Measurements from ENCODE around the gene TTC21B.

TTC21B gene

DNA sequence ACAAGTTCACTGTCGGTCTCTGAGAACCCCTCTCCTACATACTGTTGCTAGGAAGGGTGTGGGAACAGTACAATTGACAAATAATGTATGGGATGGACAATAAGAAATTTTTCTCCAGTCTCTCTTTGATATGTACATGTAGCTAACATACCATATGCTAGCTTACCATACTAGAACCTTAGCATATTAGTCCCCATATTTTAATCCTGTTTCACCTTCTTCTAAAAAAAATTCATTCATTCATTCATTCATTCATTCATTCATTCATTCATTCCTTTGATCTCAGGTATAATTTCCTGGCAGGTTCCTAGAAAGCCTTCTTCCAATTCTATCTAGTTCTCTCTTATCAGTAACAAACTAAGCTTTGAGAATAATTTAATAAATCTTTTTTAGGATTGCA, 62.2 kb downstream of the TTC21B start:
- Histone ChIP-seq H3K4ac (ENCODE audit: low read depth, low read length) (no peak overlapping the region), H3K4me1 (ENCODE audit: control insufficient read depth, low read depth, low read length) (no peaks in the 10 kb centered on the region), H3K79me1 (ENCODE audit: low read length) (no peaks in the 10 kb centered on the region), H2AK5ac (ENCODE audit: low read length) (no peak overlapping the region), H2BK15ac (replicated peaks; ENCODE audit: low read depth) (no peak overlapping the region), H3K27ac (ENCODE audit: low read depth, low read length) (no peak overlapping the region), H3K4me3 (ENCODE audit: low read length) (no peak overlapping the region), H3K4me2 (ENCODE audit: low read length) (no peak overlapping the region), H3K9ac (ENCODE audit: low read length) (no peak overlapping the region), H3K79me2 (ENCODE audit: control insufficient read depth, insufficient read depth, low read length) (no peaks in the 10 kb centered on the region), H2BK120ac (ENCODE audit: low read depth, low read length) (no peak overlapping the region), H3K27me3 (ENCODE audit: insufficient read depth, low read length, poor library complexity) (no peaks in the 10 kb centered on the region), H4K8ac (ENCODE audit: low read depth, low read length) (no peak overlapping the region), H2BK5ac (ENCODE audit: low read length) (no peak overlapping the region), H3K56ac (ENCODE audit: low read length) (no peak overlapping the region), H3K36me3 (ENCODE audit: control insufficient read depth, insufficient read depth, low read length) (no peaks in the 10 kb centered on the region), H3K18ac (ENCODE audit: low read length) (no peak overlapping the region), H3K23ac (ENCODE audit: low read length) (no peak overlapping the region), H4K5ac (ENCODE audit: low read length) (no peak overlapping the region)
- no peak for DNase-seq
- WGBS (ENCODE audit: extremely low coverage, insufficient coverage, low lambda C conversion rate): no CpG with 5 or more reads among the region's 1 CpG

DNA sequence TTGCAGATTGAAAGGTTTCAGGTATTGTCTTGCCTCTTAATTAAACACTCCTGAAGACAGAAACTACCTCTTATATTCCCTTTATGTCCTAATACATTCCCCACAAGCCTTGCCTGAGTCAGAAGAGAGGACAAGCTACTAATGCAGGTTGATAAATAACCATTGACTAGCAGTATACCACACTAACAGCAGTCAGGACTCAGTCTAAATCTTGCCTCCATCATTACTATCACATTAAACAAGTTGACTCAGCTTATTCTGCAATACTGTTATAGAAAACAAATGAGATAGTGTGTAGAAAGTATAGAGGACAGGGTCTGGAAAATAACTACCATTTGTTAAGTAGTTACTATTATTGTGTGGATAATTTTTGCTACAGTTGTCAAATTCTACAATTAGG, 63.8 kb downstream of the TTC21B start:
- no peak overlapping the region for H3K4me2 ChIP-seq (ENCODE audit: low read length)
- H3K79me2 ChIP-seq (ENCODE audit: control insufficient read depth, insufficient read depth, low read length): no peaks in the 10 kb centered on the region
- no peak overlapping the region for H3K23ac ChIP-seq (ENCODE audit: low read length)
- H2BK120ac ChIP-seq (ENCODE audit: low read depth, low read length): no peak overlapping the region
- H3K18ac ChIP-seq (ENCODE audit: low read length): no peak overlapping the region
- H3K27me3 ChIP-seq (ENCODE audit: insufficient read depth, low read length, poor library complexity): no peaks in the 10 kb centered on the region
- DNase-seq: no peak
- no peaks in the 10 kb centered on the region for H3K79me1 ChIP-seq (ENCODE audit: low read length)
- no peak overlapping the region for H3K4me3 ChIP-seq (ENCODE audit: low read length)
- H3K27ac ChIP-seq (ENCODE audit: low read depth, low read length): no peak overlapping the region
- H2BK15ac ChIP-seq (replicated peaks; ENCODE audit: low read depth): no peak overlapping the region
- no peak overlapping the region for H2AK5ac ChIP-seq (ENCODE audit: low read length)
- no peak overlapping the region for H3K4ac ChIP-seq (ENCODE audit: low read depth, low read length)
- H3K56ac ChIP-seq (ENCODE audit: low read length): no peak overlapping the region
- no peak overlapping the region for H4K5ac ChIP-seq (ENCODE audit: low read length)
- H3K9ac ChIP-seq (ENCODE audit: low read length): no peak overlapping the region
- no peak overlapping the region for H2BK5ac ChIP-seq (ENCODE audit: low read length)
- no peak overlapping the region for H4K8ac ChIP-seq (ENCODE audit: low read depth, low read length)
- no peaks in the 10 kb centered on the region for H3K4me1 ChIP-seq (ENCODE audit: control insufficient read depth, low read depth, low read length)
- H3K36me3 ChIP-seq (ENCODE audit: control insufficient read depth, insufficient read depth, low read length): no peaks in the 10 kb centered on the region

DNA sequence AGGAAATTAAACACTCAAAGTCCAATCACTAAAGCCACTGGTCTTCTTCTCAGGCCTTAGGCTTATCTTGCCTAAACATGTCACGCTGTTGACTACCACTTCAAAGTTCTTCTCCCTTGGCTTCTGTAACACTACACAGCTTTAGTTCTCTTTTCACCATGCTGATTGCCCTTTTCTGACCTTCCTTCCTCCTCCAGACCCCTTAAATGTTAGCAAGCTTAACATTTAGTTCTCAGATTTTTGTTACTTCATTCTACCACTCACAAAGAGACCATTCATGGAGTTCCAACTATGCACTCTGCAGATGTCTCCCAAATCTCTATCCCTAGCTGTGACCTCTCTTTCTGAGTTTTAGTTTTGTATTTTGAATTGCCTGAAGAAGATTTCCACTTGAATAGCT, 64.4 kb downstream of the TTC21B start:
- no peak overlapping the region for H2BK15ac ChIP-seq (replicated peaks; ENCODE audit: low read depth)
- no peak overlapping the region for H3K18ac ChIP-seq (ENCODE audit: low read length)
- no peak overlapping the region for H3K9ac ChIP-seq (ENCODE audit: low read length)
- H2AK5ac ChIP-seq (ENCODE audit: low read length): no peak overlapping the region
- no peak overlapping the region for H3K4ac ChIP-seq (ENCODE audit: low read depth, low read length)
- no peak overlapping the region for H3K27ac ChIP-seq (ENCODE audit: low read depth, low read length)
- no peak overlapping the region for H2BK5ac ChIP-seq (ENCODE audit: low read length)
- H4K8ac ChIP-seq (ENCODE audit: low read depth, low read length): no peak overlapping the region
- no peak overlapping the region for H3K4me2 ChIP-seq (ENCODE audit: low read length)
- no peak overlapping the region for H3K23ac ChIP-seq (ENCODE audit: low read length)
- H2BK120ac ChIP-seq (ENCODE audit: low read depth, low read length): no peak overlapping the region
- H3K56ac ChIP-seq (ENCODE audit: low read length): no peak overlapping the region
- H3K4me1 ChIP-seq (ENCODE audit: control insufficient read depth, low read depth, low read length): no peaks in the 10 kb centered on the region
- H3K4me3 ChIP-seq (ENCODE audit: low read length): no peak overlapping the region
- no peaks in the 10 kb centered on the region for H3K79me2 ChIP-seq (ENCODE audit: control insufficient read depth, insufficient read depth, low read length)
- H4K5ac ChIP-seq (ENCODE audit: low read length): no peak overlapping the region
- H3K27me3 ChIP-seq (ENCODE audit: insufficient read depth, low read length, poor library complexity): no peaks in the 10 kb centered on the region
- no peaks in the 10 kb centered on the region for H3K36me3 ChIP-seq (ENCODE audit: control insufficient read depth, insufficient read depth, low read length)
- no peak for DNase-seq
- H3K79me1 ChIP-seq (ENCODE audit: low read length): no peaks in the 10 kb centered on the region
- no CpG with 5 or more reads among the region's 1 CpG for WGBS (ENCODE audit: extremely low coverage, insufficient coverage, low lambda C conversion rate)

DNA sequence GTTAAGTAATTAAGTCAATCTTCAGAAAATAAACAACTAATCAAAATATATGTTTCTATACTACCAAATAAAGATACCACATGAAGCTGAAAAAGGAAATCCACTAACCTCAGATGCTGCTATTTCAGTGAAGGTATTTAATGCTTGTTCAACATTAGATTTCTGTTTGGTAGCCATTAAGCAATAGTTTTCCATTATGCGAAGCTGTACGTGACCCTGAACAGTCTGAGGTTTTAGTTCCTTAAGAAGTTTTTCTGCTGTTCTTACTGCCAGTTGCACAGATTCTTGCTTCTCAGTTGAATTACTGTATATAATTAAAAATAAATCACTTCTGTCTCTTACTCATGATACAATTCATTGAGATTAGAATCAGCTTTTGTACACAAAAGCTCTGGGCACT, 65.4 kb downstream of the TTC21B start:
- Histone ChIP-seq H2AK5ac (ENCODE audit: low read length) (no peak overlapping the region), H2BK120ac (ENCODE audit: low read depth, low read length) (no peak overlapping the region), H3K56ac (ENCODE audit: low read length) (no peak overlapping the region), H2BK5ac (ENCODE audit: low read length) (no peak overlapping the region), H3K79me2 (ENCODE audit: control insufficient read depth, insufficient read depth, low read length) (no peaks in the 10 kb centered on the region), H3K36me3 (ENCODE audit: control insufficient read depth, insufficient read depth, low read length) (no peaks in the 10 kb centered on the region), H3K4me3 (ENCODE audit: low read length) (no peak overlapping the region), H3K27ac (ENCODE audit: low read depth, low read length) (no peak overlapping the region), H2BK15ac (replicated peaks; ENCODE audit: low read depth) (no peak overlapping the region), H3K4me2 (ENCODE audit: low read length) (no peak overlapping the region), H3K4me1 (ENCODE audit: control insufficient read depth, low read depth, low read length) (no peaks in the 10 kb centered on the region), H4K5ac (ENCODE audit: low read length) (no peak overlapping the region), H3K23ac (ENCODE audit: low read length) (no peak overlapping the region), H3K4ac (ENCODE audit: low read depth, low read length) (no peak overlapping the region), H3K9ac (ENCODE audit: low read length) (no peak overlapping the region), H3K79me1 (ENCODE audit: low read length) (no peaks in the 10 kb centered on the region), H4K8ac (ENCODE audit: low read depth, low read length) (no peak overlapping the region), H3K18ac (ENCODE audit: low read length) (no peak overlapping the region), H3K27me3 (ENCODE audit: insufficient read depth, low read length, poor library complexity) (no peaks in the 10 kb centered on the region)
- no peak for DNase-seq
- no CpG with 5 or more reads among the region's 2 CpGs for WGBS (ENCODE audit: extremely low coverage, insufficient coverage, low lambda C conversion rate)

DNA sequence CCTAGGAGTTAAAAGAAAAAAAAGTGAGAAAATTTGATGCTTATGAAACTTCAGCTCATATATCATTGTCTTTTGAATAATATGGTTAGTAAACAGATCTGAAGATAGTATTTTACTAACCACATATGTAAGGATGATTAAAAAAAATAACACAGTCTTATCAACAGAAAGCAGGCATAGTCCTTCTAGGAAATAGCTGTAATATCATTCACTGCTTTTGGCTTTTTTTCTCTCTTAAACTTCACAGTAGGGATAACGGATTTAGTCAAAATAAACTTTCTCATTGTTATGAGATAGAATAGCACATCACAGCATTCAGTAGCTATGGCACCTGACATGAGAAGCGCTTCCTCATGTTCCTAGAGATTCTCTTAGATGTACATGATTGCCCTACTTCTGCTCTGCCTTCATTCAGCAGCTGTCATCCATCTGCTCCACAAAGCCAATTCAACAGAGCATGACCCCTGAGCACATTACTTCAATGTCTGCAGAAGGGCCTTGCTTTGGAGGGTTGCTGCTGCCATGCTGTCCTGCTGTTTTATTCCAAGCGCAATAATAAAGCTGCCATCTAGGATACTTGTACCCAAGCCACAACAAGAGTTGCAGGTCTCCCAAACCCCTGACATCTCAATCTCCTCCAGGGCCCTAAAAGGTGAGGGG, 67.0 kb downstream of the TTC21B start:
- Histone ChIP-seq H2BK5ac (ENCODE audit: low read length) (no peak overlapping the region), H3K4me3 (ENCODE audit: low read length) (no peak overlapping the region), H2BK120ac (ENCODE audit: low read depth, low read length) (no peak overlapping the region), H2AK5ac (ENCODE audit: low read length) (no peak overlapping the region), H3K27me3 (ENCODE audit: insufficient read depth, low read length, poor library complexity) (no peaks in the 10 kb centered on the region), H2BK15ac (replicated peaks; ENCODE audit: low read depth) (no peak overlapping the region), H3K4ac (ENCODE audit: low read depth, low read length) (no peak overlapping the region), H3K79me2 (ENCODE audit: control insufficient read depth, insufficient read depth, low read length) (no peaks in the 10 kb centered on the region), H3K4me1 (ENCODE audit: control insufficient read depth, low read depth, low read length) (no peaks in the 10 kb centered on the region), H3K36me3 (ENCODE audit: control insufficient read depth, insufficient read depth, low read length) (no peaks in the 10 kb centered on the region), H3K4me2 (ENCODE audit: low read length) (no peak overlapping the region), H4K8ac (ENCODE audit: low read depth, low read length) (no peak overlapping the region), H4K5ac (ENCODE audit: low read length) (no peak overlapping the region), H3K9ac (ENCODE audit: low read length) (no peak overlapping the region), H3K27ac (ENCODE audit: low read depth, low read length) (no peak overlapping the region), H3K79me1 (ENCODE audit: low read length) (no peaks in the 10 kb centered on the region), H3K56ac (ENCODE audit: low read length) (no peak overlapping the region), H3K18ac (ENCODE audit: low read length) (no peak overlapping the region), H3K23ac (ENCODE audit: low read length) (no peak overlapping the region)
- WGBS (ENCODE audit: extremely low coverage, insufficient coverage, low lambda C conversion rate): no CpG with 5 or more reads among the region's 3 CpGs
- no peak for DNase-seq

Measured in mesendoderm (in vitro differentiated cells).